Posterior cingulate gyrus (tissue), 11 donors: ENCODE data around the gene TDRD9.
"Not testable (repeated sequence)": the region's sequence is repeated elsewhere in the genome, so short reads cannot be mapped to it uniquely, and the experiment has no call there.

ENCODE experiments used
- DNase-seq, 10 donors: peaks; one replicate each; pipeline versions ENCODE4 v3.0.0 to v3.0.0-alpha.2; 2020 to 2021; ENCODE audit warnings: mixed read lengths in 3 of 10
- intact Hi-C: fragments of 100-400 bp; cut with DNase I; formaldehyde crosslinking; loops from one replicate; pipeline ENCODE4 v1.15.1; 2023

TDRD9 gene, protein sequence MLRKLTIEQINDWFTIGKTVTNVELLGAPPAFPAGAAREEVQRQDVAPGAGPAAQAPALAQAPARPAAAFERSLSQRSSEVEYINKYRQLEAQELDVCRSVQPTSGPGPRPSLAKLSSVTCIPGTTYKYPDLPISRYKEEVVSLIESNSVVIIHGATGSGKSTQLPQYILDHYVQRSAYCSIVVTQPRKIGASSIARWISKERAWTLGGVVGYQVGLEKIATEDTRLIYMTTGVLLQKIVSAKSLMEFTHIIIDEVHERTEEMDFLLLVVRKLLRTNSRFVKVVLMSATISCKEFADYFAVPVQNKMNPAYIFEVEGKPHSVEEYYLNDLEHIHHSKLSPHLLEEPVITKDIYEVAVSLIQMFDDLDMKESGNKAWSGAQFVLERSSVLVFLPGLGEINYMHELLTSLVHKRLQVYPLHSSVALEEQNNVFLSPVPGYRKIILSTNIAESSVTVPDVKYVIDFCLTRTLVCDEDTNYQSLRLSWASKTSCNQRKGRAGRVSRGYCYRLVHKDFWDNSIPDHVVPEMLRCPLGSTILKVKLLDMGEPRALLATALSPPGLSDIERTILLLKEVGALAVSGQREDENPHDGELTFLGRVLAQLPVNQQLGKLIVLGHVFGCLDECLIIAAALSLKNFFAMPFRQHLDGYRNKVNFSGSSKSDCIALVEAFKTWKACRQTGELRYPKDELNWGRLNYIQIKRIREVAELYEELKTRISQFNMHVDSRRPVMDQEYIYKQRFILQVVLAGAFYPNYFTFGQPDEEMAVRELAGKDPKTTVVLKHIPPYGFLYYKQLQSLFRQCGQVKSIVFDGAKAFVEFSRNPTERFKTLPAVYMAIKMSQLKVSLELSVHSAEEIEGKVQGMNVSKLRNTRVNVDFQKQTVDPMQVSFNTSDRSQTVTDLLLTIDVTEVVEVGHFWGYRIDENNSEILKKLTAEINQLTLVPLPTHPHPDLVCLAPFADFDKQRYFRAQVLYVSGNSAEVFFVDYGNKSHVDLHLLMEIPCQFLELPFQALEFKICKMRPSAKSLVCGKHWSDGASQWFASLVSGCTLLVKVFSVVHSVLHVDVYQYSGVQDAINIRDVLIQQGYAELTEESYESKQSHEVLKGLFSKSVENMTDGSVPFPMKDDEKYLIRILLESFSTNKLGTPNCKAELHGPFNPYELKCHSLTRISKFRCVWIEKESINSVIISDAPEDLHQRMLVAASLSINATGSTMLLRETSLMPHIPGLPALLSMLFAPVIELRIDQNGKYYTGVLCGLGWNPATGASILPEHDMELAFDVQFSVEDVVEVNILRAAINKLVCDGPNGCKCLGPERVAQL (N-terminal part only)

DNA sequence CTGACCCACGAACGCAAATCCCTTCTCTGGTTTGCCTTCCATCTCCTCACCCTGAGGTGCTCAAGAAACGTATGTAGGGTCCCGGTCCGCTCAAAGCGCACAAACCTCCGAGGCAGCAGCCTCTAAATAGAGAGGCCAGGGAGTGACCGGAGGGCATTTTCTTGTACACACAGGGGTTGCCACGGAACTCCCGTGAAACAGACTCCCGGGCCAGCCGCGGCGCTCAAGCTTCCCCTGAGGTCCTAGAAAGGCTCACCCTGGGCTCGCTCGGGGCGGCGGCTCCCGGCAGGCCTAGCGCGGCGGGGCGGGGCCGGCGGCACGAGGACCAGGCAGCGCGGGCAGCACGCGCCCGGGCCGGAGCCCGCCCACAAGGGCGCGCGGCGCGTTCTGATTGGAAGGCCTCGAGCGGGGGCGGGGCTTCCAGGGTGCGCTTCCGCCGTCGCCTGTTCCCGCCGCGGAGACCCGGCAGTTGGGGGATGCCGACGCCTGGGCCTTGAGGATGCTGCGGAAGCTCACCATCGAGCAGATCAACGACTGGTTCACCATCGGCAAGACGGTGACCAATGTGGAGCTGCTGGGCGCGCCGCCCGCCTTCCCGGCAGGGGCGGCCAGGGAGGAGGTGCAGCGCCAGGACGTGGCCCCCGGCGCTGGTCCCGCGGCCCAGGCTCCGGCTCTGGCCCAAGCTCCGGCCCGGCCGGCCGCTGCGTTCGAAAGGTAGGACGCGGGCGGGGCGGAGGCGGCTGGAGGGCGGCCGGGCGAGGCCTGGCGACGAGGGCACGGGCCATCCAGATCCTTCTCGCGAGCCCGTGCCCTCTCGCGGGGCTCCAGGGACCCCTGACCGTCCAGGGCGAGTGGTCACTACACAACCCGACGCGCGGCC lies at the start of gene TDRD9:
TDRD9 (plus strand) TSS at position 446 of the 880 bp plus-strand sequence; CDS start at position 500, 54 bp downstream.
- intact Hi-C loops, result no loop called here
- no peak for DNase-seq

DNA sequence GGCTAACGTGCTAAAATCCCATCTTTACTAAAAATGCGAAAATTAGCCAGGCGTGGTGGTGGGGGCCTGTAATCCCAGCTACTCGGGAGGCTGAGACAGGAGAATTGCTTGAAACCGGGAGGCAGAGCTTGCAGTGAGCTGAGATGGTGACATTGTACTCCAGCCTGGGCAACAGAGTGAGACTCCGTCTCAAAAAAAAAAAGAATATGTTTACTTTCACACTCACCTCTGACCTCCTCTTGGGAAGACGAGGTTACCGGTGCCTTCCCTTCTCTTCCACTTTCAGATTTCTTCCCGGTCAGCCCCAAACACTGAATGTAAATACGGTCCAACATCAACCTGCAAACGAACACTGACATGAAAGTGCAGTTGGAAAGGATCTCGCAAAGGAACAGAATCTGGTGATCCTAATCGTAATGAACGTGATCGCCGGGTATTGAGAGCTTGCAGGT lies 49.1 kb upstream of the TDRD9 start:
- intact Hi-C loops, result no loop called here

DNA sequence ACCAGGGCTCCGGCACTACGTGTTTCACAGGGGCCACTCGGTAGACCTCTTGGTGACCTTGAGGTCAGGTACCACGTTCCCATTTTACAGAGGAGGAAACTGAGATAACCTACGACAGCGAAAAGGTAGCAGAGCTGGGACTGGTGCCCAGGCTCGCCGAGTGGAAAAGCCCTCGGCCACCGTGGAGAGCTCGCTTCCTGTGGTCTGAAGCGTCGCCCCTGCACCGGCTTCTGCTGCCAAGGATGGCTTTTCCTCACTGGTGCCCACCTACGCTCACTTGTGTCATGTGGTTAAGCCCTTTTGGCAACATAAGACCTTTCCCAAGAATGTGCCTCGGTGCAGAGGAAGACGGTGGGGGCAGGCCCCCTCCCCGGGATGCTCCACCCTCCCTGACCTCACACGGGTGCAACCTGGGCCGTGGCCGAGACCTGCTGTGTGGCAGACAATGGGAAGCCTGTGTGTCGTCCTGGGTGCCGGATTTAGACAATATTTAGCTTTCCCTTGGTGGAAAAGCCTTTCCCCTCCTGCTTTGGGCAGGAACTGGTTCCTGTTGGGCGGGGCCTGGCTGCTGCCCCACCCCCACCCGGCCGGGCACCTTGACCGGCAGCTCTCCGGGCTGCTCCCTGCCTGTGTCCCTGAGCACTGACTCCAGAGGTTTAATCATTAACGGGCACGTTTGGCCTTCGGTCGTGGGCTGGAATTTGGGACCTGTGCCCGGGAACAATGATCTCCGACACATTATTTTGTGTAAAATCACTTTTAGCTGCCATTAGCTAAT lies 48.5 kb upstream of the TDRD9 start:
- intact Hi-C loops, result no loop called here
- DNase-seq, result no peak

More for the DNA sequence above, 49.1 kb upstream of the TDRD9 start:
- DNase-seq, result no peak

DNA sequence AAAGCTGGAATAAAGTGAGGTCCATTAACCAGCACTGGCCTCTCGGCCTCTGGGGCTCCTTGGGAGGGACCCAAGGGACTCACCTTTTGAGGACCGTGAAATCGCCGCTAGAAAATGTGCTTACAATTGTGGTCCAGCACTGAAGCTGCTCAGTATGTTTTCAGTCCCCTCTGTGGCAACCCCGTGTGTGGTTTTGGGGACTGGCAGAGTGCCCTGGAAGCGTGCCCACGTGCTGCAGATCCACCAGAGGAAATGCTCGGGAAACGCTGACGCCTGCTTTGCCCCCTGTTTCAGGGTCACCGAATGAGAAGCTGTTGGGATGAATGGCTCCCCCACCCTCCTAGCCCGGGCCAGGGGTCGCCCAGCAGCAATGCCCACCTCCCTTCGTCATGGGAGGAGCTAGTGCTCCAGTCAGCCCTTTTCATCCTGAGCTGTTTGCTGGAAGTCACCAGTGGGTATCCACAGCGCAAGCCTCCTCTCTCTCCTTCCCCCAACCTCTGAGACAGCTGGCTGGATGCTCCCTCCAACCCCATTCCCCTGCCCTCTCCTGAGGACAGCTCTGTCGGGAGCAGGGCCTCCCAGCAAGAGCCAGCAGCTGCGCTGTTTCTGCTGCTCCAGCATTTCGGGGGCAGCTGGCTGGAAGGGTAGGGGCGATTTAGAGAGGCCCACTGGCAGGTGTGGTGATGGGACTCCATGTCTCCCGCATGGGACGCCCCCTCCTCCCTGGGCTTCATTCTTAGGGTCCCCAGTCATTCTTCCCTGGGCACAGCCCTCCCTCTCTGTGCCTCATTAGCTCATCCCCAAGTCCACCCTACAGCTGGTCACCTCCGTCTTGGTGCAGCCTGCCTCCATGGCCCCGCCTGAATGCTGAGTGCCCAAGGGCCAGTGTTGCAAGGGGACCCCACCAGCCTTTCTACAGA lies 47.6 kb upstream of the TDRD9 start:
- peak in 8 of 10 donors; percentile 44 to 92 (median 52) for DNase-seq
- intact Hi-C loops, result no loop called here

DNA sequence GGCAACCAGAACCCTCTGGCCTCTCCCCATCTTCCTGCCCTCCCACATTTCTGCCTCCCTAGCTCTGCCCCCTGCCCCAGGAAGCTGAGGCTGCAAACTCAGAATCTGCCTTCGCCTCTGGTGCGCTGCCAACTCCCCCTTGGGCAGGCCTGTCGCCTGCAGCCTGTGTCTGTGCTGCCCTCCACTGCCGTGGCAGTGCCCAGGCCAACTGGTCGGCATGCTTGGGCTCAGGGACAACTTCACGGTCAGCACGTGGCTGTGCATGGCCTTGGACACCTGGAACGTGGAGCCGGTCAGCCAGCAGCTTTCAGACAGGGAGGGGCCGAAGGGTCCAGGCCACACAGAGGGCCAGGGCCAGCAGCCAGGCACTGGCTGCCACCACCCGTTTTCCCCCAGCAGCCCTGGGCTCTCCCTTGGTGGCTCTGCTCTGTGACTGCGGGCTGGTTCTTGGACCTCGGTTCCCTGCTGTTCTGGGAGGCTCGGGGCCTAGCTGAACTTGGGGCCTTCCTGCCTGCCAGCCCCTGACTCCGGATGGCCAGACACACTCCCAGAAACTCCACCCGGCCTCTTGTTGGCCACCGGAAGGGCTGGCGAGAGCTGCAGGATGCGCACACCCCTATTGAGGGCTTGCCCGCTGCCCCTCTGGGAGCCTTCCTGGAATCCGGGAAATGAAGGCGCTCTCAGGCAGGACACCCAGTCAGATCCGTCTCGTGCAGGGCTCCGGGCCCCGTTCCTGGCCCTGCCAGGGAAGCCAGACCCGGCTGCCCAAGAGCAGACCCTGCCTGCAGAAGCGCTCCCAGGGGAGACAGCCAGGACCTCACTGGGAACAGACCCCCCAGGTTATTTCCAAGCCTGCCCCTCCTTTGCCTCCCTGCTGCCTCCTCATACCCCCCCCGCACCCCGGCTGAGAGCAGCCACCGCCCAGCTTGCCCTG lies 46.7 kb upstream of the TDRD9 start:
- intact Hi-C loops, result no loop called here
- DNase-seq, result peak in 1 of 10 donors; percentile 31

DNA sequence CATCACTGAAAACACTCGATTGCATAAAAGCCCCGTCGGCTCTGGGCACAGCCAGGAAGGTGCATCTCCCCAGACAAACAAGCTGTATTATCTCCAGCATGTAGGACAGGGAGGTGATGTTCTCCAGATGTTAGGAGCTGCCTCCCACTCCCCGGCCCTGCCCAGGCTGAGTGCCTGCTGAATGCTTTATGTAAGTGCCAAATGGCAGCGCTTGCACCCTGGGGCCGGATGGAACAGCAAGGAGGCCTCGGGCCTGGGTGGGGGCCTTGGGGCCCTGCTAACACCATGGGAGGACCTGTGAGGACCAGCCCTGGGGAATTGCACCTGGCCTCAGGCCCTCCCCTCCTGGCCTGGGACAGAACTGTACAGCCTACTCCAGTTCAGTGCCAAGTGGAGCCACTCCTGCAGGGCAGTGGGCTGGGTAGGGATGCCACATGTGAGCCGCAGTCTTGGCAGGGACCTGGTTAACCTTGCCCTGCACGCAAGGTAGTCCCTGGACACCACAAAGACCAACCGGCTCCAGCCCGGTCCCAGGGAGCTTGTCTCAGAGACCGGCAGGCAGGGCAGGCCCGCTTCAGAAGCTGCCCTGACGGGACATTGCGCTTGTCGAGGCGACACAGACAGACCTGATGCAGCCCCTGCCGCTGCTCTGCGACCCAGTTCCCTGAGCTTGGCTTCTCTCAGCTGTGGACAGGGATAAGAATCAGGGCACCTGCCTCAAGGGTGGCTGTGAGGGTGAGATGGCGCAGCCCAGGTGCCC lies 45.6 kb upstream of the TDRD9 start:
- intact Hi-C loops, result no loop called here
- DNase-seq, result no peak

DNA sequence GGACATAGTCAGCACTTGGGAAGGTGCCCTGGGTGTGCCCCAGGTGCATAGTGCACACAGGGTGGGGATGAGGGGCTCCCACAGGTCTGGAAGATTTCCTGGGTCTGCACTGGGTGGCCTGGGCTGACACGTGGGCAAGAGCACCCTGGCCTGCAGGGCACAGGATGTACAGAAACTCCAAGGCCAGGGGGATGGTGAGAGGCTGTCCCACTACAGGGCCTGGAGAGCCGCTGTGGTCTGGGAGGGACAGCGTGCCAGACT lies 45.1 kb upstream of the TDRD9 start:
- no peak for DNase-seq
- intact Hi-C loops, result no loop called here

DNA sequence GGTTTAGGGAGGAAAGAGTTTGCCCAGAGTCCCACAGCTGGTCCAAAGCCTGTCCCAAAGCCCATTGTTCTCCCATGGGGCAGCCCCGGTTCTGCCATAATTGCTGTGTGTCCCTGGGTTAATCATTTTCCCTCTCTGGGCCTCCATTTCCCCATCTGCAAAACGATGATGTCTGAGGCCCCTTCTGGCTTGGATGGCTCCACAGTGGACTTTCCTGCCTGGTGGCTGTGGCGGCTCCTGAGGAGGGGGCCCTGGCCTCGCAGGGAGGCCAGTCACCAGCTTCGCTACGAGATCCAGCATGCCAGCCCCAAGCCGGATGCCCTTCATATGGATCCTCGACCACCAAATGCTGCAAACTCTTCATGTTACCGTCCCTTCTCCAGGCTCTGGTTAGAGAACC lies 43.4 kb upstream of the TDRD9 start:
- no peak for DNase-seq
- intact Hi-C loops, result no loop called here

DNA sequence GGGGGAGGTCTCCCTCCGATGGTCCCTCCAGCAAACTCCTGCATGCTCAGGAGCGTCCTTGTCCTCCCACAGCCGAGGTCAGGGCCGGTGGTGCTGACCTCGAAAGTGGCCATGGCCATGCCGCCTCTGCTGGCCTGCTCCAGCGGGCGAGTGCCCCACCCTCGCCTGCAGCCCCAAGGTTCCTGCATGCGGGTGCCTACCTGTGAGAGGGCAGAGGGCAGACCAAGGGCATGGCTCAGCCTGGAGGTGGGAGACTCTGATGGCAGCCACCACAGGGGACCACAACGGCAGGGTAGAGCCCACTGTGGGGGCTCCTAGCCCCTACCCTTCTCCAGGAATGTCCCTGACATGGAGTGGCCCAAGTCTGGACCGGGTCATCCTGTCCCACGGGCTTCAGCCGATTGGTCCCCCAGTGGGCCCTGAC lies 42.7 kb upstream of the TDRD9 start:
- intact Hi-C loops, result no loop called here
- DNase-seq, result no peak

DNA sequence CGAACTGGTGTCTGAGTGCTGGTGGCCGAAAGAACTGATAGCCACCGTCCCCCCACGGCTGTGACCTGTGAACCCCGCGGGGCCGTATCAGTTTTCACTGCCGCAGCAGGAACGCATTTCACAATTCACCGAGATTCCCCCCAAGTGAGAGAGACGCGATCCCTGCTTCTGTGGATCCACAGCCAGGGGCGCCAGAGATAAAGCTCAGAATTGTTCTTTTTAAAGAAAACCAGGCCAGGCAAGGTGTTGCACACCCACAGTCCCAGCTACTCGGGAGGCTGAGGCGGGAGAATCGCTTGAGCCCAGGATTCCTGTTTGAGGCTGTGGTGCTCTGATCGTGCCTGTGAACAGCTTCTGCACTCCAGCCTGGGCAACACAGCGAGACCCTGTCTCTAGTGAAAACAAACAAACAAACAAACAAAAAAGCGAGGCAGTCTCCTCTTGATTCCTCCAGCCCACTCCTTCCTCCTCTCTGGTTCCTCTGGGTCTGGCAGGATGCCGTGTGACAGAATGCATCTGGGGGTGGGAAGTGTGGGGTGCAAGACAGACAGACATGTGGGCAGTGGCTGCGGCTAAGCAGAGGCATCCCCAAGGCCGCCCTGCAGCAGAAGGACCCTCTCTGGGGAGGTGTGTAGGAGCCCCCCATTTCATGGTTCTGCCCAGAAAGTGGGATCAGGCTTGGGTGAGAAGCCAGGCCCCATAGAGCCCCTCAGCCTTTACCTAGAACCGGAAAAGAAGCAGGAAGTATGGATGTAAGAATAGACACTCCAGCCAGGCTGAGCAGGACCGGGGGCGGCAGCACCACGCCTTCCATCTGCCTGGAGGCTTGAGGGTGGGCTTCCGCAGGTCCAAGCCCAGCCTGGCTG lies 41.7 kb upstream of the TDRD9 start:
- intact Hi-C loops, result no loop called here
- DNase-seq, result peak in 5 of 10 donors; percentile 31 to 90 (median 52)

DNA sequence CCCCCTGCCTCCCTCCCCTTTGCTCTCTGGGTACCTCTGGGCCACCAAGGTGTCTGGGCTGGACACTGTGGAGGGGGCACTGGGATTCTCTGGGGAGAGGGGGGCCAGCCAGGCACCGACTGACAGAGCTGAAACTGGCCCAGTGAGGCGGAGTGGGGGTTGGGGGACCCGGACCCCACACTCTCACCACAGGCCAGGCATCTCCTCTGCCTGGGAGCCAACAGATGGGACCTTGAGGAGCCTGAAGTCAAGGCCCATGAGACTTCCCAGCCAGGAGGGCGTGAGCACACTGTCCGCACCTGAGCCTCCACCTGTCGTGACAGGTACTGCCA lies 41.1 kb upstream of the TDRD9 start:
- intact Hi-C loops, result no loop called here
- DNase-seq, result no peak

DNA sequence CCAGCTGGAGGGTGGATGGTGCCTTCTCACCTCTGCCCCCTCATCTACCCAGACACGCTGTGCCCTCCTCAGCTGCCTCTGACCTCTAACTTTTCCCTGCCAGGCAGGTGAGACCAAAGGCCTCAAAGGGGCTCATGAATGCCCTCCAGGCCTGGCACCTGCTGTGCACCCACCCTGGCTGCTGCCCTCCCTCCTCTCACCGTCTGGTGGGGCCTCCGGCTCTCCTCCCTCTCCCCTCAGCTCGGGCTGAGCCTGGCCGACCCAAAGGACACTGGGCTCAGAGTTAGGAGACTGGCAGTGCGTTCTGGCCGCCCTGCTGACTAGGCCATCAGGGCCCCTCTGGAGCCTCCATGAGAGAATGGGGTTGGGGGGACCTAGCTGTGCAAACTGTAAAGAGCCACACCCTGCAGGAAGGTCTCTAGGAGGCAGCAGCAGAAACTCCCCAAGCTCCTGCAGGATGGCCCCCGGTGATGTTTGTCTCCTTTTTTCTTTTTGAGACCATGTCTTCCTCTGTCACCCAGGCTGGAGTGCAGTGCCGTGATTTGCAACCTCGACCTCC lies 40.6 kb upstream of the TDRD9 start:
- intact Hi-C loops, result no loop called here
- DNase-seq, result no peak

DNA sequence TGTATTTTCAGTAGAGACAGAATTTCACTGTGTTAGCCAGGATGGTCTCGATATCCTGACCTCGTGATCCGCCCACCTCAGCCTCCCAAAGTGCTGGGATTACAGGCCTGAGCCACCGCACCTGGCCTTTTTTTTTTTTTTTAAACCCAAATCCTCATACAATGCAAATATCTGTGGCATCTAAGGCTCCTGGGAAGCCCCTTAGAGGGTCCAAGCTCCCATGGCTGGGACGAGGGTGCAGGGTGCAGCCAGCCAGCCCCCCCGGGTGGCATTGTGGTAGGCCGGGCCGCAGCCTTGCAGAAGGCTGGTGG lies 39.3 kb upstream of the TDRD9 start:
- DNase-seq, intact Hi-C loops: not testable (repeated sequence)

DNA sequence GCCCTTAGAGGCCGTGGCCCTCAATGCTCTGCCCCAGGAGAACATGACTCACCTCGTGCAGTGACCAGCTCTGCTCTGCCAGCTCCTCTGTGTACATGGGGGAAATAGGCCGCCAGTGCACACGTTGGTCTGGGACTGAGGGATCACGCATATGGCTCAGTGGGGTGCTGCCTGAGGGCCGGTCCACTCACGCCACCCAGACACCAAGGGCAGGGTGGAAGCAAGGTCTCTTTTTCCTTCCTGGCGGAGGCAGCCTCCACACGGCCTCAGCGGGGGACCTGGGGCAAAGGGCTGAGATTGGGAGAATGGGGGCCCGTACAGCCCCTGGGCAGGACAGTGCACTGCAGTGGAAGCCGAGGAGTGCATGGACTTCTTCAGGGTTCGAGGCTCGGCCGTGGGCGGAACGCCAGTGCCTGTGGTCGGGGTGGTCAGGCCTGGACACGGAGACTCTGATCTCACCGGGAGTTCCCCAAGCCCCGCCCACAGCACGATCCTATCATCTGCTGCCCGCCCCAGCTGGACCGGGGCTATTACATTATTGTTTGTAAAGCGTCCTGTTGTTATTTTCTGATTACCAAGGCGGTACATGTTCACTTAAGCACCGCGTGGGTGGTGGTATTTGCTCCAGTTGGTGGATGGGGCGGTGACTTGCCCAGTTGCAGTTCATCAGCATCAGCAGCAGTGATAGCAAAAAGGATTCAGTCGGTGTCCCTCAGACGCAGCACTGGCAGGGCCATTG lies 38.8 kb upstream of the TDRD9 start:
- DNase-seq, result no peak
- intact Hi-C loops, result no loop called here

DNA sequence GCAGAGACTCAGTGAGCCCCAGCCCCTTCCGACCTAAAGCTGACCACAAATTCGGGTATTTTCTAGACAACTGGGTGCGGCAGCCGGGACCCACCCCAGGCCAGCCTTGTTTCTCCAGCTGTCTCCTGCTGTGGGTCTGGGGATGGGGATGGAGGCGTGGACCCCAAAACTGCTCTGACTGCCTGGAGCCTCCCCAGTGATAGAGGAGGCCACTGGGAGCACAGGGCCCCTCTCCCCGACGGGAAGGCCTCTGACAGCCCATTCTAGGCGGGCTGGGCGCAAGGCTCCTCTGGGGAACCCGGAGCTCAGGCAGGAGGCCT lies 38.2 kb upstream of the TDRD9 start:
- intact Hi-C loops, result no loop called here
- DNase-seq, result no peak
